GM18498 (cell line): Measurements from ENCODE around the gene RAB15.
A peak's percentile ranks its signal among the peaks of the same experiment; 100 is the strongest.

Experiments used
- ATAC-seq: cut with Tn5 transposase; IDR thresholded peaks from one replicate; pipeline ENCODE4 v1.9.1; 2021; ENCODE audit warnings: mild to moderate bottlenecking, moderate library complexity; ENCODE audit not compliant: unreplicated experiment

The RAB15 gene

DNA sequence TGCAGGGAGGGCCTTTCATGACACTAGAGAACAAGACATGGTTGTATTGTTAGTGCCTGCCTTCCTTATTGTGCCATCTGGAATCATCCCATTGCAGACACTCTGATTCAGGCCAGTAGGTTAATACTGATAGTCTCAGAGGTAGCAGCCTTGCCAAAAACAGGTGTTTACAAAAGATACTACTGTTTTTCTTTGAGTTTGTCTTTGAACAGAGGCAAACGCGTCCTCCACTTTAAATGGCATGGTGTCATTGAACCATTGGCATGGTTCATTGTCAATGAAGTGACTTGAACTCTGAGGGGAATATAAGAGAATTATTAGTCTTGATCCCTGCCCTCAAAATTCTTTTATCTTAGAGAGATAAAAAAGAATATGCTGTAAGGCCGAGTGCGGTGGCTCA, 18.8 kb upstream of the RAB15 start:
- no peak for ATAC-seq

DNA sequence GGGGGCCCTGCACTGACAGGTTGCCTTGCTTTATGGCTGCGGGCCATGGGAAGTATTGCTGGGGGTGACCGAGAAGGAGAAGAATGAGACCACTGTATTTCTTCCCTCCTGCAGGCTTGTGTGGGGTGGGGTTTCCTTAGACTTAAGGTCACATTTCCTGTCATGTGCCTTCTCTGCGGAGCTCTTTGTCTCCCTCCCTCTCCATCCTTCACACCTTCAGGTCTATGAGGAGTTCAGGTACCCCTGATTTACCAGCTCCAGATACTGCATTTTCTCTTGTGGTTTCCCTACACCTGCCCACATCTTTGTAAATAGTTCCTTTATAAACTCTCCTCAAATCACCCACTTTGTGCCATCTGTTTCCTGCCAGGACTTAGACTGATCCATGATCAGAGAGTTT, 18.2 kb upstream of the RAB15 start:
- no peak for ATAC-seq

DNA sequence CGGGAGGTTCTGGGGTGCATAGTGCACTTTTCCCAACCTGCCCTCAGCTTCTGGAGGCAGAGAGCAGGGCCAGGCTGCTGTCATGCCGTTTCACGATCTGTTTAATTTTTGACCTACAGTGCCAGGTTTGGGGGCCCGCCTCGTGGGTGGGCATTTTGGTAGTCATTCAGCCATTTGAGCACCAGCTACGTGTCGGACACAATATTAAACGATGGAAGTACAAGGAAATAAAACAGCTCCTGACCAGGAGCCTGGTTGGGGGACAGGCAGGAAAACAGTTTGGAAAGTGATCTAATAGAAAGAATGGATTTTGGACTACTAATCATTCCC, 15.3 kb upstream of the RAB15 start:
- no peak for ATAC-seq

DNA sequence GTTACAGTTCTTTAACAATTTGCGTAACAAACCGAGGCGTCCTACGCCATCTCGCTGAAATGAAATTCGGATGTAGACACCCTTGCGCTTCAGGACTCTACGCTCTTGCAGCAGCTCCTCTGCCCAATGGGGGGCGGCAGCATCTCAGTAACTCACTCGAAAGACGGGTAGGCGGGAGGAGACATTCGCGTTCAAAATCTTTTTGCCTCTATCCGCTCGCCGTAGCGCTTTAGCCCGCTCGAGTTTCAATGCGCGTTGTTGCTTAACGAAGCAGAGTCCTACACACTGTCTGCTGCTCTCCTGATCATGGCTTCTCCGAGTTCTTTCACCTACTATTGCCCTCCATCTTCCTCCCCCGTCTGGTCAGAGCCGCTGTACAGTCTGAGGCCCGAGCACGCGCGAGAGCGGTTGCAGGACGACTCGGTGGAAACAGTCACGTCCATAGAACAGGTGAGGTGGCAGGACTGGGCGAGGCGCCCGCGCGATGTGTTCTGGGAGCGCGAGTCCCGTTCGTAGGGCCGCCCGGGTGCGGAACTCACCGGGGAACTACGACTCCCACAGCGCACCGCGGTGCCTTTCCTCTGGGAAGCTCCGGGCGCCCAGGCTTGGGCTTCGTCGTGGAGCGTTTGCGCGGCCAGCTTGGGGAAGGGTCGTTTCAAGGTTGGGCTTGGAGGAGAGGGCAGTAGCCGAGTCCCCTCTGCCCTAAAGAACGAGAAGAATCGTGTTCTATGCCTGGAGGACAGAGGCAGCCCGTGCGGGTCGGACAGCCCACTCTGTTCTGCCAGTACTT, 14.7 kb upstream of the RAB15 start, which contains the start of gene FNTB:
TSS of gene FNTB (plus strand) at position 248 of the 790 bp plus-strand sequence. CDS start at position 307, 59 bp downstream.
- ATAC-seq = peak; percentile 94

DNA sequence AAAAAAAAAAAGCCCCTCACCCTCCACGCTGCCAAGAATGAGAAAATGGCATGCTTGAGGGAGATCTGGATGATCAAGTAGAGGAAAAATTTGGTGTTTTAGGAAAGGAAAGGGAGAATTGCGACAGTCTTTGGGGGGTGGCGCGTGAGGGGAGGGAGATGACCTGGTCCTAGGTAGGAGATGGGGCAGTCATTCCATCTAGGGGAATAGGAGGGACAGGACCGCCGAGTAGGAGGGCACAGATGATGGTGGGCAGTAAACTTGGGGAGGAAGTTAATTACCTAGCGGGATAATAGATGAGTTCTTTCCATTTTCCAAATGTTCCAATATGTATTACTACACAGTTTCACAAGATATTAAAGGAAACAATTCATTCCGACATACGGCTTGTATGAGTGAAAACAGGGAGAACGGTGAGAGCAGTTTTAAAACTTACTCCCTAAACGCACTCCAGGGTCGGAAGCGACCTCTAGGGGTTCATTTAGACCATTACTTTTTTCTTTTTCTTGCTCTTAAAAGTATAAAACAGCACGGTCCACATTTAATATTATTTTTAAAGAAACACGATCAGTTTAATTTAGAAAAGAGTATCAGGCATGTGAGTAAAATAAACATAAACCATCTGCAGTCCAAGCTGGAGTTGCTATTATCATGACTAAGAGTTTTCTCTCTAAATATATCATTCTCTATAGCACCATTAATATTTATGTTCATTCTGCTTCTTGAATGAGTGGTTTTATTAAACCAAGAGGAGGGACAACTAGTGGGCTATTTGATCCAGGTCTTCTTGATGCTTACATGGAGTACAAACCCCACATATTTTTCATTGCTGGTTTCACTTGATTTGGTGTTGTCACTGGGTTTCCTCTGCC, 11.5 kb upstream of the RAB15 start:
- no peak for ATAC-seq

DNA sequence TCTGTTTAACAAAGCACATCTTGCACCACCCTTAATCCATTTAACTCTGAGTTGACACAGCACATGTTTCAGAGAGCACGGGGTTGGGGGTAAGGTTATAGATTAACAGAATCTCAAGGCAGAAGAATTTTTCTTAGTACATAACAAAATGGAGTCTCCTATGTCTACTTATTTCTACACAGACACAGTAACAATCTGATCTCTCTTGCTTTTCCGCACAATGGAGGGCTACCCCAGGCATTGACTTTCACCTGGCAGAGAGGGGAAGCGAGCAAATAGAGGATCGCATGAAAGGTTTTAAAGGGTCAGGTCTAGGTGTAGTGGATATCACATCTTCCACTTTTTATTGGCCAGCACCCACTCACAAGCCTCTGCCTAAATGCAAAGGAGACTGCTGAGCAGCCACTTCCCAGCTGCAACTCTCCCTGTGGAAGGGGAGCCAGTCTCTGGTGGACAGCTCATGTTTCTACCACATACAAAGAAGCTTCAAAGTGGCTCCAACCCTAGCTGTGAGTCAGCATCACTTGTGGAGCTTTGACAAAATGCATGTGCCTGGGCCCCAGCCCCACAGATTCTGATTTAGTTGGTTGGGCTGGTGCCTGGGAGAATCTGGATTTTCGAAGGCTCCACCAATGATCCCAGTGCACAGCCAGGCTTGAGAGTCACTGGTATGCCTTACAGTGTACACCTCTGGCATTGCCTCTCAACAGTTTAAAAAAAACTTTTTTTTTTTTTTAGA, 7.4 kb upstream of the RAB15 start:
- ATAC-seq = no peak

DNA sequence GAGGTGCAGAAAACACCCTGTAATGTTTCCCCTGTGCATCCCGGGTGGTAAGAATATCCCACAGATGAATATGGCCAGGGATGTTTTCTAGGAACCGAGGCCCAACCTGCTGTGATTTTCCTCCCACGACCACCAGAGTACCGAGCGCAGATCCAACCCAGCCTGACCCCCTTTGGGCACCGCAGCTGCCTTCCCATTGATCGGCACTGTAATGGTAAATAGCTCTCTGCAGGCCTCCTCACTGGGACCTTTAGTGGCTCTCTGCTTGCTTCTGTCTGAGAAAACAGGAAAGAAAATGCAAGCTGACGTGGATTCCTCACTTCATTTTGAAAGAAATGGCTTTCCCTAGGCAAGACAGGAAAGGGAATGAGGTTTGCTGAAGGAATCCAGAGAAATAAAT, 2.4 kb upstream of the RAB15 start:
- ATAC-seq = no peak

DNA sequence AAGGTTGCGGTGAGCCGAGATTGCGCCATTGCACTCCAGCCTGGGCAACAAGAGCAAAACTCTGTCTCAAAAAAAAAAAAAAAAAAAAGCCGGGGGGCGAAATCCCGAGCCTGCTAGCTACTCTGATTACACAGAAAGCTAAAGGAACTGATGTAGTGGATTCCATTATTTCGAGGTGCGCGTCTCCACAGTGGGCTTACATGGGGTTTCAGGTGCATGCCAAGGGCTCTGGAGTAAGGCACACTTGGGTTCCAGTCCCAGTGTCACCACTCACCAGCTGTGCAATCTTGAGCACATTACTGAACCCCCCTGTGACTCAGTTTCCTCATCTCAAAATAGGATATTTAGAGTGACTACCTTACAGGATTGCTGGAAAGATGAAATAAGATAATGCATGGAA, 1.7 kb upstream of the RAB15 start:
- ATAC-seq = no peak

DNA sequence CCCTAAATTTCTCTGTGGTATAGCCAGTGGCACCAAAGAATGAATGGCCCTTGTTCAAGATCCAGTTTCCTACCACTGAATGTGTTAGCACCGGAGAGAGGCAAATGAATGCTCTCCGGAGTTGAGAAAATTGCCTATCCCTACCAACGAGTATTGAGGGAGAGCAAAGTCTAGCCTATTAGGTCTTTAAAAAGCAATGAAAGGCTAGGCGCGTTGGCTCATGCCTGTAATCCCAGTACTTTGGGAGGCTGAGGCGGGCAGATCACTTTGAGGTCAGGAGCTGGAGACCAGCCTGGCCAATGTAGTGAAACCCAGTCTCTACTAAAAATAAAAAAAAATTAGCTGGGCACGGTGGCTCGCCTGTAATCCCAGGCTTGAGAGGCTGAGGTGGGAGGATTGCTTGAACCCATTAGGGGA, 898 bp upstream of the RAB15 start:
- no peak for ATAC-seq

DNA sequence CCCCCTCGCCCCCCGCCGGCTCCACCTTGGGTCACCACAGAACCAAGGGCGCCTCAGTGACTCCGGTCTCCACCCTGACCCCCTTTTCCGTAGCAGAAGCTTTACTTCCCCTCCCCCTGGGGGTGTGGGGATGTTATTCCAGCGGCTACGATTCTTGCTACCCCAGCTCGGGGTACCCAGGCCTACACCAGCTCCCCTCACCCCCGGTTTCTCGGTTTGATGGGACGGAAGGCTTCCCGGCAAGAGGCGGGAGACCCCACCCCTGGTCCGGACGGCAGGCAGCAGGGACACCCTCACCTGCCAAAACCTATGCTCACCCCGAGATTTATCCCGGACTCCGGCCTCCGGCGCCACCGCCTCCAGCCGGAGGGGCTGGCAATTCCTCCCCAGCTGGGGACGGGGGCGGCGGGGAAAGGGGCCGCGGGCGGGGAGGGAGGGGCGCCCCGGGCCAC, 619 bp downstream of the RAB15 start:
- no peak for ATAC-seq

DNA sequence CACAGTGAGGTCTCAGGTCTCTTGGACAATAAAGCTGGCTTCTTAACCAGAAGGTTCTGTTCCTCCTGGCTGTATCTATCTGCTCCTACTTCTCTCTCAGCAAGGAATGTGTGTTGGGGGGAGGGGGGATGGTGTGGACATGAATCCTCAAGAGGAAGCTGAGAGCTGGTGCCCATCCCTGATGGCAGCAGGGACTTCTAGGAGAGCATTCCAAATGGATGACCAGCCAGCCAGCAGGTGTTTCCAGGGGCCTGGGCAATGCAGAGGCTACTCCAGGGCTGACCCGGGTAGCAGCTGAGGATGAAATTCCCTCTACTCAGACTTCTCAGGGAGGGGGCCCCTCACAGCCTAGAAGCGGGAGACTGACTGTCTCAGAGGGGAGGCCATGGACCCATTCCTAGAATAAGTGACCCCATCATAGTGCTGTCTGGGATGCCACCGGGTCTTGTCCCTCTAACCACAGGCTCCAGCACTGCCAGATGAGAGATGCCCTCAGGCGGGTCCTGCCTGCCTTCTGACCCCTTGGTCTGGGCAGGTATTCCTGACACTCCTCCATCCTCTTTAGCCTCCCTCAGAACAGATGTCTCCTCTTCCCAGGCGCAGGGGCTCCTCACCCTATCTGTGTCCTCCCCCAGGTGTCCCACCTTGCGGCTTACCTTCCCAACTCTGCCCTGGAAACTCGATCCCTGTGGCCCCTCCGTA, 1.2 kb downstream of the RAB15 start:
- ATAC-seq = no peak

DNA sequence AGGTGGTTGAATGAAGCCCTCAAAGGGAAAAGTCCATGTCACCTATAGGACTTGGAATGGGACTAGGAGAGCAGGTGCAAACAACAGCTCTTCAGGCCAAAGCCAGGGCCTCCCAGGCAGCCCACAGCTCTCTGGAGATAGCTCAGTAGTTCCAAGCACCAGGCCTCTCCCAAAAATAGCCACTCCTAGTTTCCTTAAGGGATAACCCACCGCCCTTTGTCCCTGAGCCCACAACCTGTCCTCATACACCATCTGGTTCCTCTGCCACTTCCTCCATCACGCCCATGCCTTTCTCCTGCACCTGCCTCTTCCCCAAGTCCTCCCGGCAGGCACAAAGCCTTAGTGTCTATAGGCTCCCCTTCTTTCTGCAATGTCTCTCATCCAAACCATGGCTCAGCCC, 2.1 kb downstream of the RAB15 start:
- ATAC-seq = no peak

DNA sequence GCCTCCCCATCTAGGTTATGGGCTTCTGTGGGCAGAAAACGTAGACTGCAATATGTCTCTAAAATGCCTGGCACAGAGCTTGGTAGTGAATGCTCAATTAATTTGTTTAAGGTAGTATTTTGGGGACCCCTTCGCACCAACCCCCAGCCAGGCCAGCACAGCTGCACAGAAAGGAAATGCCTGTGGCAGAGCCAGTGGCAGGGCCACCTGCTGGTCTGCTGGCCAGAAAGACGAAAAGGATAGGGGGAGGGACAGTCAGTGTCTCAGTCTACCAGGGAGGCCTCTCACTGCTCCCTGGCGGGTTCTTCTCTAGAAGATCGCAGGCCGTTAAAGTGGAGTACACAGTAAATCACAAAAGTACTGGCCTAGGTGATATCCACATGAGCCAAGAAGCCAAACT, 3.5 kb downstream of the RAB15 start:
- ATAC-seq = no peak

DNA sequence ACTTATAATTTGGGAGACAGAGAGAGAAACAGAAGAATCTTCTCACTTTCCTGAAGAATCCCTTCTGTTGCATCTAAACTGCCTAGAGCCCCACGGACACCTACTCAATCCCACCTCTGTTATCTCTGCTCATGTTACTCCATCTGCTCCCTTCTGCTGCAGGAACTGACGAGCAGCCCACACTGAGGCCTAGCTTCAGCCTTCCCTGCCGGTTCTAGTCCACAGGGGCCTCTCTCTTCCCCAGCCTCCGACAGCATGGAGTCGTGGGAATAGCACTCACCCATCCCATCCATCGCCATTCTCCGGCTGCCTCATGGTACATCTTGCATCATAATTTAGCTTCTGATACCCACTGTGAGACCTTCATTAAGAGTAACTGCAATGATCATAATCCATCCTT, 4.0 kb downstream of the RAB15 start:
- no peak for ATAC-seq

DNA sequence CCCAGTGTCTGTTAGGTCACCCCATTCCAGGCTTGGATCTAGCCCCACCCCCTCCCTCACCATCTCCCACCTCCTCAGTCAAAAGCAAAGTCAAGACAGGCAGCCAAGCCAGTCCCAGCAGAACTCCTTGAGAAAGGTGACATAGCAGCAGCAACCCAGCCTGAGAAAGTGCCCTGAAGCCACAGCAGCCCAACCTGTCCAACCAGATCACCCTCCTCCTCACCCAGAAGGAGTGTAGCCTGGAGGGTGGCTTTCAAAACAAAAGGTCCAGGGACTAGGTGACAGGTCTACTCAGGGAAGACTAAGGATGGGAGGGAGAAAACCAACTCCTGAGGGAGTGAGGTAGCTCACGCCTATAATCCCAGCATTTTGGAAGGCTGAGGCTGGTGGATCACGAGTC, 5.2 kb downstream of the RAB15 start:
- ATAC-seq = no peak

DNA sequence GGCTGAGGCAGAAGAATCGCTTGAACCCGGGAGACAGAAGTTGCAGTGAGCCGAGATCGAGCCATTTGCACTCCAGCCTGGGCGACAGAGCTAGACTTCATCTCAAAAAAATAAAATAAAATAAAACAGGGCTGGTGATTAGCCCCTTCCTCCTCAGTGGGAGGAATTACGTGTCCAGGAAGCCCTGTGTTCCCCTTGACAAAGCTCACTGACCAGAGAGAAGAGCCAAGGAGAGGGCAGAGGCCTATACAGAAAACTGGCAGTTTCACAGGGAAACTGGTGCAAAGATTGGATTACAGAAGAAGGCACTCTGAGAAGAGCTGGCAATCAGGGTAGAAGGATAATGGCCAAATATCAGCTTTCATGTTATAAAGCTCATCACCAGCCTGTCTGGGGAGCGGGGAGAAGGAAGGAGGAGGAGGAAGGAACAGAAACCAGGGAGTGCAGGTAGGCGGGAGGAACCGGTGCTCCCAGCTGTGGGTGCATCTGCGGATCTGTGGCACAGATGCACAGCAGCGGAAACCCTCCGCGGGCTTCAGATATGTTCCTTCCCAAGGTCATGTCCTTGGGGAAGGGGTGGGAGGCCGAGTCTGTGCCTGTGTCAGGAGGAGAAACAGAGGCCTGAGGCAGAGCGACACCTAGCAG, 6.7 kb downstream of the RAB15 start:
- ATAC-seq = no peak

DNA sequence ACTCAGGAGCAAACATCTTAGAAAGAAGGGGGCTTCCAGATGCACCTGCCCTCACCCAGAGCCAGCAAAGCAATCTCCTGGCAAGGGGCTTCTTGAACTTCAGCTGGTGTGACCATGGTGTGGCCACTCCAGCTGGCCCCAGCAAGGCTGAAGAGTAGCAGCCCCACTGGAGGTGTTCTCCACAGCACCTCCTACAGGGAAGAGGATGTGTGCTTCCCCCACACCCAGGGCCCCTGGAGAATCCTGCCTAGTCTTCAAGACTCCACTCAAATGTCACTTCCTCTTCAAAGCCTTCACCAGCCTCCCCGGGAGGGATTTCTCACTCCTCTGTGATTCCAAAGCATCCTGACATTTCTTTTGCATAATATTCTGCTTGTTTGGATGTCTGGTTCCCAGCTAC, 8.5 kb downstream of the RAB15 start:
- ATAC-seq = no peak

DNA sequence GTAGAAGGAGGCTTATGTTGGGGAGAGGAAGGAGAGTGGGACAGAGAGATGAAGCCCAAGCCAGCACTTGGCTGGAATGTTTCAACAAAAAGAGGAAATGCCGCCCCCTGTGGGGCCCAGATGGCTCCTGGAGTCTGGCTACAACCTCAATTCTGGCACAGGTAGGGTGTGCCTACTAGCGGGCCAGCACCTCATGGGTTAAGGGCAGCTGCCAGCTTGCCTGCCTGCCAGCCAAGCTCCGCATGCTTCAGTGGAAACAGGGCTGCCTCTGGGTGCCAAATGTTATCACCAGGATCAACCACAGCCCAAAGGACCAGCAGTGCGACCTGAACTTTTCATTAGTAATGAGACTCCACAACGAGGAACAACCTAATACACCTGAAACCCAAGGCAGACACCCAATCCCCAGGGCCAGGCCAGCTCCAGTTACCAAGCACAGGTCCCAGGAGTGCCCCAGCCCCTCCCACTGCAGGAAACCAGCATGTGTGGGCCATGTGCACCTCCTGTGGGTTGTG, 11.3 kb downstream of the RAB15 start:
- ATAC-seq = no peak

DNA sequence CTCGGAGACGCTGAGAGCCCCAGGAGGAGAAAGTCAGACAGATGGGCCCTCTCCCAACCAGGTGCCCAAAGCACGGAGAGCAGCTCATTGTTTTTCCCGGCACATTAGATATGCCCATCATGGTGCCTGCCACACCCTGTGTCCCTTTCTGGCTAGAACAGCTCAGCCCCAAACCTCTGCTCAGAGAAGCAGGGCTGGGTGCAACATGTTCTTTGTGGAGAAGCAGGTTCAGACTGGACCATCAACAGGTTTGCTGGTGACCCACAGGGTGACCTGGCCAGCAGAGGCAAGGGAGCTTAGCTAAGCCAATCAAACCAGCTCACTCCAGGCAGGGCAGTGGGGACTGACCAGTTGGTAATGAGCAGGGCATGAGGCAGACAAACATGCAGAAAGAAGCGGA, 13.4 kb downstream of the RAB15 start:
- ATAC-seq = no peak

DNA sequence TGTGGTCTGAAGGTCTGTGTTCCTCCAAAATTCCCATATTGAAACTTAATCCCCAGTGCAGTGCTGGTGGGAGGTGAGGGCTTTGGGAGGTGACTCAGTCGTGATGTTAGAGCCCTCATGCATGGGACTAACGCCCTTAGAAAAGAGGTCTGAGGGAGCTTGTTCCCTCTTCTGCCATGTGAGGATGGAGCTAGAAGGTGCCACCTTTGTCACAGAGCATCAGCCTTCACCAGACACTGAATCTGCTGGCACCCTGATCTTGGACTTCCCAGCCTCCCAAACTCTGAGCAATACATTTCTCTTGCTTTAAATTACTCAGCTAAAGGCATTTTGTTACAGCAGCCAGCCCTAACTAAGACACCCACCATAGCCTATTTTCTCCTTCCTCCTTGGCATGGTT, 13.9 kb downstream of the RAB15 start:
- no peak for ATAC-seq
